Astrocyte (in vitro differentiated cells and primary cell): ENCODE data around the gene UBE3C.

ENCODE experiments used
- EZH2 ChIP-seq: IDR thresholded peaks from 2 replicates; pipeline ENCODE4 v1.6.1; 2012; ENCODE audit warnings: mild to moderate bottlenecking, low read length, inconsistent platforms; ENCODE audit not compliant: insufficient read depth
- TF ChIP-seq, protein P1 (sequence below): IDR thresholded peaks from 2 replicates; pipeline ENCODE4 v1.5.1; 2011; ENCODE audit warnings: low read depth, mild to moderate bottlenecking, inconsistent platforms, low read length, moderate library complexity; ENCODE audit not compliant: insufficient read depth

GRCh38 chr7:157292258-157292657, 153.5 kb downstream of the UBE3C start:
- TF ChIP-seq, protein P1, sequence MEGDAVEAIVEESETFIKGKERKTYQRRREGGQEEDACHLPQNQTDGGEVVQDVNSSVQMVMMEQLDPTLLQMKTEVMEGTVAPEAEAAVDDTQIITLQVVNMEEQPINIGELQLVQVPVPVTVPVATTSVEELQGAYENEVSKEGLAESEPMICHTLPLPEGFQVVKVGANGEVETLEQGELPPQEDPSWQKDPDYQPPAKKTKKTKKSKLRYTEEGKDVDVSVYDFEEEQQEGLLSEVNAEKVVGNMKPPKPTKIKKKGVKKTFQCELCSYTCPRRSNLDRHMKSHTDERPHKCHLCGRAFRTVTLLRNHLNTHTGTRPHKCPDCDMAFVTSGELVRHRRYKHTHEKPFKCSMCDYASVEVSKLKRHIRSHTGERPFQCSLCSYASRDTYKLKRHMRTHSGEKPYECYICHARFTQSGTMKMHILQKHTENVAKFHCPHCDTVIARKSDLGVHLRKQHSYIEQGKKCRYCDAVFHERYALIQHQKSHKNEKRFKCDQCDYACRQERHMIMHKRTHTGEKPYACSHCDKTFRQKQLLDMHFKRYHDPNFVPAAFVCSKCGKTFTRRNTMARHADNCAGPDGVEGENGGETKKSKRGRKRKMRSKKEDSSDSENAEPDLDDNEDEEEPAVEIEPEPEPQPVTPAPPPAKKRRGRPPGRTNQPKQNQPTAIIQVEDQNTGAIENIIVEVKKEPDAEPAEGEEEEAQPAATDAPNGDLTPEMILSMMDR: no peak
- TF ChIP-seq EZH2: no peak
